NCI-H345 (cell line): ENCODE measurements around the gene DHRS2.
A peak's percentile ranks its signal among the peaks of the same experiment; 100 is the strongest.
"Not testable (repeated sequence)": the region's sequence is repeated elsewhere in the genome, so short reads cannot be mapped to it uniquely, and the experiment has no call there.

ENCODE experiments used
- DNase-seq: peaks from one replicate; lab custom pipeline; 2025; lab: John Stamatoyannopoulos, UW

Gene DHRS2

DNA sequence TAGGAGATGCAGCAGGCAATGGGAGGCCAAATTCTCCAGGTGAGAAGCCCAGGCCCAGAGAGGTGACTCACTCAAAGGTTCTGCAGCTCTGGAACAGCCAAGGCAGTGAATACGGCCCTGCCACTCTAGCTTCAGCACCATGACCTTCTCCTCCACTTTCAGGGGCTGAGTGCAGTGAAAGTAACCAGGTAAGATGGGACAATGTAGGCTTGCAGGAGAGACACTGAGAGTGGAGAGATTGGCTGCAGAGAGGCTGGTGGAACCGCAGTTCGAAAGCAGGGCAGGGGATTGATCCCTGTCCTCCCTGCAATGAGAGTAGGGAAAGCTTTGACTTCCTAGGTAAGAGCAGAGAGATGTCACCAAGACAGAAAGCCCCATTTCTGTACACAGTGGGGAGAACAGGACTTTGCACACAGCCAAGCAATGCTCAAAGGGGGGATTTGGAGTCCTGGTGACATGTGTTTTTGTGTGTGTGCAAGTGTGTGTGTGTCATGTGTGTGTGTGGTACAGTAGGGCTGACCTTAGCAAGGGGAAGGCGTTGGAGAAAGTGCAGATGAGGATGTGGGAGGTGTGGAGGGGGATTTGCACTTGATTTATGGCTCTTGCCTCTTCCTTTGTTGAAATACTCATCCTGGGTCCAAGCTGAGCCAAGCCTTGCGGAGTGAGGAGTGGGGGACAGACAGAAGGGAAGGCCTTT, 12.7 kb downstream of the DHRS2 start:
- DNase-seq = no peak

DNA sequence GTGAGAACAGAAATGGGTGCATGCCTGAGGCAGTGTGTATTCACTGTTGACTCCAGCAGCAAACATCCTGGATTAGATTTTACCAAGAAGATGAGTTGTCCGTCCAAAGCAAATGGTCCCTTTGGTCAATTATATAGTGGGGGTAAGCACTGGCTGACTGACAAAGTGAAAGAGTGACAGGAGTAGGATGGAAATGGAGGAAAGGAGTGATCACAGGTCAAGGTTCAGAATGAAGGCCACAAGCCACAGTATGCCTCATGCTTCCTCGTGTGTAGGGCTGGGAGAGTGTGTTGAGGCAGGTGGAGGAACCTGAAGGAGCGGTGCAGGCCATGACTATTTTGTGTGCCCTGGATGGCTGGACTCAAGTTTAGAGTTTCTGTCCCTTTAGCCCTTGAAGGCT, 14.3 kb downstream of the DHRS2 start:
- DNase-seq = no peak

DNA sequence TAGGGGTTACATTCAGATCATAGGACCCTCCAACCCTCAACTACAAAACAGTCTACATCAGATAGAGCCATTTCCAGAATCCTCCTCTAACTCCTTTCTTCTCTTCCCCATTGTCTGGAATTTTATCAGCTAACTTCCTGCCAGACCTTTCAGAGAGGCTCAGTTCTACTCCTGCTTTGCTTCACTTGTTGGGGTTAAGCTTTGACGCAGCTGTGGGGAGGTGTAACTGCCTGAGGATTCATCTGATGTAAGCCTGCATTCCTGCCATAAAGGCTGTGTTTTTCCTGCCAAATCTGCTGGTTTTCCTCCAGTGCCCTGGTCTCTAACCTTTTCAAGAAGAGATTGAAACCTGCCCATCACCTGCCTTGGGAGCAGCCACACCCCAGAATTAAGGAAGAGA, 16.9 kb downstream of the DHRS2 start:
- DNase-seq = no peak

DNA sequence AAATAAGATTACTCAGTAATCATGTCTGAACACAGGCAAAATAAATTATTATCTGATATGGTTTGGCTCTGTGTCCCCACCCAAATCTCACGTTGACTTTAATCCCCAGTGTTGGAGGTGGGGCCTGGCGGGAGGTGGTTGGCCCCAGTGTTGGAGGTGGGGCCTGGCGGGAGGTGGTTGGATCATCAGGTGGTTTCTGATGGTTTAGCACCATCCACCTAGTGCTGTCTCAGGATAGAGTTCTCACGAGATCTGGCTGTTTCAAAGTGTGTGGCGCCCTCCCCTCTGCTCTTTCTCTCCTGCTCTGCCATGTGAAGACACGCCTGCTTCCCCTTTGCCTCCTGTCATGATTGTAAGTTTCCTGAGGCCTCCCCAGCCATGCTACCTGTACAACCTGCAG, 18.1 kb downstream of the DHRS2 start:
- DNase-seq = no peak

DNA sequence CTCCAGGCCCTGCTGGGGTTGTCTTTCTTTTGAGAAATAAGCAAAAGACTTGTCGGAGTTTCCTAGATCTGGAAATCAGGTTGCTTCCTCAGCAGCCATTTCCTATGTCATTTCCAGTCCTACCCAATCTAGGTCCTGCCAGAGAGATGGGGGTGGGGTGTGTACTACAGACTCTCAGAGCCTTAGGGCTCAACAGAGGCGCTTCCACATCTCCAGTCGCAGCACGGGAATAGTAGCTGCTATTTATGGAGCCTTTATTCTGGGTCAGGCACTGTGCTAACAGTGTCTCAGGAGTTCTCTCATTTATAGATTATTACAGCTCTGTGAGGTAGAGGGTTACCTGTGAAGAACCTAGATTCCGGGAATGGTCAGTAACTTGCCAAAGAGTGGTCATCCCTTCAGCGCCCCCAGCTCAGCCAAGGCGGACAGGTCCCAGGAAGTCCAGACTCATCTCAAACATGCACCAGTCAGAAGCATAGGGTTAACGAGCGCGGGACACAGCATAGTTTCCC, 21.9 kb downstream of the DHRS2 start:
- no peak for DNase-seq

DNA sequence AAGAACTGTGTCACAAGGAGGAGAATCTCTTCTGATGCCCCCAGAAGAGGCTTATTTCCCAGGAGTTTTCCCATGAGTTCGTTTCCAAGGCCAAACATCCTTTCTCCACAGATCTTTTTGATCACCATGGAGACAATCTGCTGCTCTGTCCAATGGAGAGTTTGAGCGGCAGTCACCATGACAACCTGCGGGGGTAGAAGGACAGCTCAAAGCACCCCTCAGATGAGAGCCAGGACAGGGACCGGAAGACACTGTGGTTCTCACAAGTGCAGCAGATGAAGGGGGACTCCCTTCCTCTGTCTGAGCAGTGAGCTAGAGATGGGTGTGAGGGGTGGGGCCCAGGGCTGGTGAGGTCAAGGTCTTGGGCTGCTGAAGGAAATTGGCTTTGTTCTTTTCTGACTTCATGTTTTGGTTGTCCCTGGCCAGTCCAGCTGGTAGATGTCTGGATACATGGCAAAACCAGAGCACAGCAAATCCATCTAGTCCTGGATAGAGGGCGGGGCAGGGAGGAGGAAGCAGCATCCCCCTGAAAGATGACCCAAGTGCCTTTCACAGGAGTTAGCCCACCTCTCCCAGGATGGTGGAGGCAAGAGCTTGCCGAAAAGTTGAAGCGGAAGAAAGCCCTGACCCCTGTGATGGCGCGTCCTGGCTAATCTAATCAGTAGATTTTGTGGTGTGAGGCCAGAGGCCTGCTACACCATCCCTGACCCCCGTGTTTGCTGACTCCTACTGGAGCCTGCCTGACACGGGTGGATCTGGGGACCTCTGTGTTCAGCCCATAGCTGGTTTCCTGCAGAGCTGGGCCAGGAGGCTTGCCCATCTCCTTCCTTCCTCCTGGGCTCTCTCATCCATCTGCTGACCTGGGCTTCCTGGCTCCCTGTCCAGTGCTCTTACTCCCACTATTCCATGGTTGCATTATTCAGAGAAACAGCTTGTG, 24.4 kb downstream of the DHRS2 start:
- no peak for DNase-seq

DNA sequence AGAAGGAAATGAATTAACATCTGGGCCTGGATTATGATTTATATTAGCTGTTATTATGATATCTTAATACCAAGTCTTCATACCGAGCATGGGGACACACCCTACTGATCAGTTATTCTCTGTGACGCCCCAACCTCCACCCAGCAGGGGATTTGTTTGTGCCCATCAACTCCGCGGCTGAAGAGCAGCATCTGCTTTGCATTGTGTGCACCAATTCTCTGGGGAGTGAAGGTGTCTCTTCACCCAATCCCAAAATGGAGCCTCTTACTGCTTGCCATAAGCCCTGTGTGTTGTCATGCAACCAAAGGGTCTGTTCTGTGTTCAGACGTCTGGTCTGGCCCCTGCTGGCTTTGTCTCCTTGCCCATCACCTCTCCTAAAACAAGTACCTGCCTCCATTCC, 25.4 kb downstream of the DHRS2 start:
- peak; percentile 9 for DNase-seq

DNA sequence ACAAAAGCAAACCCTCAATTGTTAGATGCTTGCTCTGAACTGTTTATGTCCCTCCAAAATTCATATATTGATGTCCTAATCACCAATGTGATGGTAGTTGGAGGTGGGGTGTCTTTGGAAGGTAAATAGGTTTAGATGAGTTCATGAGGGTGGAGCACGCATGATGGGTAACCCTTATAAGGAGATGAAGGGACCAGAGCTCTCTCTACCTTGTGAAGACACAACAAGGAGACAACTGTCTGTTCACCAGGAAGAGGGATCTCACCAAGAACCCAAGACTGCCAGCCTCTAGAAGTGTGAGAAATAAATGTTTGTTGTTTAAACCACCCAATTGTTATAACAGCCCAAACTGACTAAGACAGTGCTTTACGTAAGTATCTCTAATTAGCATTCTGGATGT, 27.0 kb downstream of the DHRS2 start:
- no peak for DNase-seq

DNA sequence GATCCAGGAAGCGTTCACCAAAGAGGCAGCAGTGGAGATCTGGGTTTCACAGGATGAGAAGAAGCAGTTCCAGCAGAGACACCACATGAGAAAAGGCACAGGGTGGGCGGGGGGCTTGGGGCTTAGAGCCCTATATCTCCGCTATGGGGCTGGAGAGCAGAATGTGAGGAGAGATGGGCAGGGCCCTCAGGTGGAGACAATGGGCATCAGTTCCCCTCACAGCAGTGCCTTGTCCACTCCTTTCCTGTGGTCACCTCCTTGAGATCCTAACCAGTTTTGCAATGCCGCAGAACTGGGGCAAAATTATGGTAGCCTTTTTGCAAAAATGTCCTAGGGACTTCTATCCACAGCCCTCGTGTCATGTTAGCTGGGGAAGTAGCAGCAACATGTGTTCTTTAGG, 27.5 kb downstream of the DHRS2 start:
- no peak for DNase-seq

DNA sequence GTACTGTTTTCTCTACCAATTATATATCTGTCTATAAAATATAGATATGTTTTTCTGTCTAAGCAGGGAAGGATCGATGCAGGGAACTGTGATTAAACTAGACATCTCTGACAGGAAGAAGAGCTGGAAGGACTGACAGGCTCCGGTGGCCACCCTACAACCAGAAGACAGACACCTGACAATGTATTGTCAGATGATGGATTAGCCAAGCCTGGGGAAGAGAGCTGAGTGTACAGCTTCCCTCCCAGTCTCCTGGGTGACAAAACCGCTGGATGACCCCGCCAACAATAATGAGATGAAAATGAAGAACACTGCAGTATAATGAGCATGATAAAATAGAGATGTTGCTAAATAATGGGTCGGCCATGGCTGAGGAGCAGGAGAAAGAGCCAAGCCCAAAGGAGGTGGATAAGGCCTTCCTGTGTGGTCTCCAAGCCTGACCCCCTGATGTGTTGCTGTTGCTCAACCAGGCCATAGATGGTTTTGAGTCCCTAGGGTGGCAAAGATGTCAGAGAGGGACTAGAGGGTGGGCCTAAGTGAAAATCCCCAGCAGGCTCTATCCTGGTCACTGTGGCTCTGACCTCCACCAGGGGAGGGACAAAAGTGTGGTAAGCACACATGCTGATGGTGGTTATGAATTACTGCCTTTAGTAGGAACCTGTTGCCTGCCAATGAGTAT, 28.2 kb downstream of the DHRS2 start:
- DNase-seq = no peak

DNA sequence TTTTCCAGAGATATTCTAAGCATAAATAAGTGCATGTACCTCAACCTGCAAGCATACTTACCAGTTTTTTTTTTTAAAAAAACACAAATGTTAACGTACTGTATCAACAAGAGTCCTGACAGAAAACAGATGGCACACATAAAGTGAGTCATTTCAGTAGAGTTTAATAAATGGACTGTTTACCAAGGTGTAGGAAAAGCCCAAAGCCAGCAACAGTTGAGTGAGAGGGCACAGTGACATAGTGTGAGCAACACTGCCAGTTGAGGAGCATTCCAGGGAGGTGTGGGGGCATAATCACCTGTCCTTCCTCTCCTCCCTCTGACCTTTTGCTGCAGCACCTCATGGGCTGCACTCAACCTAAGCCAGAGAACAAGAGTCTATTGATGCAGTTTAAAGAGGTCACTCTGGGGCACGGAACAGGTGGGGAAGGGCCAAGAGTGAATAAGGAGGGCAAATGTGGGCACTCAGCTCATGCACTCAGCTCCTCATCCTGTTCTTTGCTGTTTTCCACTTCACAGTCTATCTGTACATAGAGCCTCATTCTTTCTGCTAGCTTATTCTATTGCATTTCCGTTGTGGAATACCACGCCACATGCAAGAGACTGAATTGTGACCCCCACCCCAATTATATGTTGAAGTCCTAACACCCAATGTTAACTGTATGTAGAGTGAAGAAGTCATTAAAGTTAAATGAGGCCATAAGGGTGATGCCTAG, 29.3 kb downstream of the DHRS2 start:
- no peak for DNase-seq

DNA sequence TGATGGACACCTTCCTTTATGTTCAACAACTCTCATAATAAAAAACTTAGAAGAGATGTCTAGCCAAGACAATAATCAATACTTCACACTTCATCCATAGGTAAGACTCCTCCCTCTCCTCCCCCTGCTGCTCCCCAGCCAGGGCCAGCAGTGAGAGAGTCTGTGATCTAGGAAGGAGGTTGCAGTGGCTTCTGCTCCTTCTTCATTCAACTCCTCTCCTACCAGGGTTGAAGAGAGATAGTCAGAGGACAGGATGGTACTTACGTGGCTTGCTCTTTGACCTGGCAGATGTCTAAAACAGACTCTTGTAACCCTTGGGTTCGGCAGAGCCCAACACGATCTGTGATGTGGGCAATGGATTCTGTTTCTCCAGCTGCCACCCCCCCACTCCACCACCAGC, 31.0 kb downstream of the DHRS2 start:
- no peak for DNase-seq

DNA sequence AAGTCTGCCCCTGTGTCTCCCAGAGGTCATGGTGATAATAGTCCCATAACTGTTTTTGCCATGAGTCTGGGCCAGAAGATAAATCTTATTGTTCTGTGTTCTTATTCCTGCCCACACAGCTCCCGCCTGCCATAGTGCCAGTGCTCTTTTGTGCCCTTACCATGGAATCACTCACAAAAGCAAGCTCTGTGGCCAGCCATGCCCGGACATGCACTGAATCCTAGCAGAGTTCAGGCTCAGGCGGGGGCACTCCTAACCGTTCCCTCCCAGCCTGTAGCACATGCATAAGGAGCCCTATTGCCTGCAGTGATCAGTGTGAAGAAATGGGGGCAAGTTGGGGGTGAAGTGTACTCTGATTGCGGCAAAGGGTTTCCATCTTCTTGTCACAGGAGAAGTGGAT, 33.3 kb downstream of the DHRS2 start:
- no peak for DNase-seq

DNA sequence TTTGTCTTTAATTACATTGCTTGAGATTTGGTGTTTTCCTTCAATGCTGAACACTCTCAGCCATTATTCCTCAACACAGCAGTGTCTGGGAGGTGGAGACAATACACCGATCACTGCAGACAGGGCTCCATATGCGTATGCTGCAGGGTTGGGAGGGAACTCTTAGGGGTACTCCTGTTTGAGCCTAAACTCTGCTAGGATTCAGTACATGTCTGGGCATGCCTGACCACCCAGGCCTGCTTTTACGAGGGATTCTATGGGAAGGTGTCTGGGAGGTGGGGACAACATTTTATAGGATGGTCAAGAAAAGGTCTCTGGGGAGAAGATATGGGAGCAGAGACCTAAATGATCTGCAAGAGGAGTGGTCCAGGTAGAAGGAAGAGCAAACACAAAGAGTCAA, 34.3 kb downstream of the DHRS2 start:
- DNase-seq = no peak

DNA sequence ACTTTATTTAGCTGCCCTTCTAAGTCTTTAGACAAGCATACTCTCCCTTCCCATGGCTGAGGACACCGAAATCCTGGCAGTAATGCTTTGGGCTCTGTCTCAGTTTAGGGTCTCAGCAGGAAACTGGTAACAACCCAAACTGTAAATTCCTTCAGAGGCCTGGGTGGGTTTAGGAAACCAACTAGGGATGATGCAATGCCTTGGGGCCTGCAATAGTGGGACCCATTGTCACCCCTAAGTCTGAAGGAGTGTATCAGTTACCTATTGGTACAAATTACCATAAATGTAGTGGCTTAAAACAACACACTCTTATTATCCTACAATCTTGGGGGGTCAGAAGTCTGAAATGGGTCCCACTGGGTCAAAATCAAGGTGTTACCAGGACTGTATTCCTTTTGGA, 36.0 kb downstream of the DHRS2 start:
- DNase-seq = no peak

DNA sequence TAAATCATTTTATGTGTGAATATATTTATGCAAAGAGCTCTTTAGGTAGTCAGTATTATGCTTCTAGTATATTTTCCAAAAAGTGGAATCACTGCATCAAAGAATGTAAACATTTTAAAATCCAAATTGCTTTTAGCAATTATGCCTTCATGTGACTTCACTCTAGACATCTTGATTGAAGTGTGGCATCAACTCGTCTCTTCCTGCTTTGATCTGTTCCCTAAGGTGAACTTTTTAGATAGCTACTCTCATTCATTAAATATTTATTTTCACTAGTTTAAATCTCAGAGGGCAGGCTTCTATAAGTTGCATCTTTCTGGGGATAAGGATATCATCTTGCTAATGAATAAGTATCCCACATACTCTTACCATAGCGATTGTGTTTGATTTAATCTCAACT, 39.2 kb downstream of the DHRS2 start:
- DNase-seq = no peak

DNA sequence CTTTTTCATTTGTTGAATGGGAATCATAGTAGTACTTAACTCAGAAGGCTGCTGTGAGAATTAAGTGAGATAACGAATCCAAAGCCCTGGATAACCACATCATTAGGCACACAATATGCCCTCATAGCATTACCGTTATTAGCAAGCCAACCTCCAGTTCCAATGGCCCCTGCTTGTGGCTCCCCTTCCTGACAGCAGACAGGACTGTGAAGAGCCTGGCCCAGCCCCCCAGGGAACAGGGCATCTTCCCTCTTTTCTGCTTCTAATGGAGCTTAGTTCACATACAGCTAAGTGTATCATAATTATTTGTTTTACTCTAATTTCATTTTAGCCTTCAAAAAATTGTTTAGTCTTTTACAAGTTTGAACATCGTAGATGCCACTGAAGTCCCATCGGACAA, 39.7 kb downstream of the DHRS2 start:
- no peak for DNase-seq

DNA sequence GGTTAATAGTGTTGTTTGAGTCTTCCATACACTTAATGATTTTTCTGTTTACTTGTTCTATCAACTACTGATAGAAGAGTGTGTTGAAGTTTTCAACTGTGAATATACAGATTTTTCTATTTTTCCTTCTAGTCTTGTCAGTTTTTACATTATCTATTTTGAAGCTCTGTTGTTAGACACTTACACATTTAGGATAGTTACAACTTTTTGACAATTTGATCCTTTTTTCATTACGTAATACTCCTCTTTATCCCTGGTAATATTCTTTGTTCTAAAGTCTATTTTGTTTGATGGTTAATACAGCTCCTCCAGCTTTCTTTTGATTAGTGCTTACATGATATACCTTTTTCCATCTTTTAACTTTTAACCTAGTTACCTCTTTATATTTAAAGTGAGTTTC, 45.2 kb downstream of the DHRS2 start:
- no peak for DNase-seq

DNA sequence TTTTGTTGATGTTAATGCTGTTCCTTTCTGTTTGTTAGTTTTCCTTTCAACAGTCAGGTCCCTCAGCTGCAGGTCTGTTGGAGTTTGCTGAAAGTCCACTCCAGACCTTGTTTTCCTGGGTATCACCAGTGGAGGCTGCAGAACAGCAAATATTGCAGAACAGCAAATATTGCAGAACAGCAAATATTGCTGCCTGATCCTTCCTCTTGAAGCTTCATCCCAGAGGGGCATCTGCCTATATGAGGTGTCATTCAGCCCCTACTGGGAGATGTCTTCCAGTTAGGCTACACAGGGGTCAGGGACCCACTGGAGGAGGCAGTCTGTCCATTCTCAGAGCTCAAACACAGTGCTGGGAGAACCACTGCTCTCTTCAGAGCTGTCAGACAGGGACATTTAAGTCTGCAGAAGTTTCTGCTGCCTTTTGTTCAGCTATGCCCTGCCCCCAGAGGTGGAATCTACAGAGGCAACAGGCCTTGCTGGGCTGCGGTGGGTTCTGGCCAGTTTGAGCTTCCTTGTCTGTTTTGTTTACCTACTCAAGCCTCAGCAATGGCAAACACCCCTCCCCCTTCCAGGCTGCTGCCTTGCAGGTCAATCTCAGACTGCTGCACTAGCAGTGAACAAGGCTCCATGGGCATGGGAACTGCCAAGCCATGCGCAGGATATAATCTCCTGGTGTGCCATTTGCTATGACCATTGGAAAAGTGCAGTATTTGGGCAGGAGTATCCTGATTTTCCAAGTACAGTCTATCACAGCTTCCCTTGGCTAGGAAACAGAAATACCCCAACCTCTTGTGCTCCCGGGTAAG, 53.7 kb downstream of the DHRS2 start:
- not testable (repeated sequence) for DNase-seq

DNA sequence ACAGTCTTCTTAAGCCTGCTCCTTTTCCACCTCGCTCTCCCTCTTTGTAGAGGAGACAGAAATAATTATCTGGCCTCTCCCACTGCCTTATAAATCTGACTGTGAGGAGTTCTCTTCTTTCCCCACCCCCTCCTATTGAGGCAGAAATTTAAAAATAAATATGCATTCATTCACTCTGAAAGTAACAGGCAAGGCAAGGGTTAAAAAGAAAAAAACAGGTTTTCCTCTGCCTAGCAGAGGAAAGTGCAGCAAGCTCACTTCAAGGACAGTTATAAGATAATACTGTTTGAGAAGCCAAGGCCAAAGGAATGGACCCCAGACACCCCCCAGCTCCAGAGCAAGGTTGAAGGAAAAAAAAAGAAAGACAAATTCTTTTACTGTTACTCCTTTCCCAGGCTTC, 56.3 kb downstream of the DHRS2 start:
- no peak for DNase-seq

DNA sequence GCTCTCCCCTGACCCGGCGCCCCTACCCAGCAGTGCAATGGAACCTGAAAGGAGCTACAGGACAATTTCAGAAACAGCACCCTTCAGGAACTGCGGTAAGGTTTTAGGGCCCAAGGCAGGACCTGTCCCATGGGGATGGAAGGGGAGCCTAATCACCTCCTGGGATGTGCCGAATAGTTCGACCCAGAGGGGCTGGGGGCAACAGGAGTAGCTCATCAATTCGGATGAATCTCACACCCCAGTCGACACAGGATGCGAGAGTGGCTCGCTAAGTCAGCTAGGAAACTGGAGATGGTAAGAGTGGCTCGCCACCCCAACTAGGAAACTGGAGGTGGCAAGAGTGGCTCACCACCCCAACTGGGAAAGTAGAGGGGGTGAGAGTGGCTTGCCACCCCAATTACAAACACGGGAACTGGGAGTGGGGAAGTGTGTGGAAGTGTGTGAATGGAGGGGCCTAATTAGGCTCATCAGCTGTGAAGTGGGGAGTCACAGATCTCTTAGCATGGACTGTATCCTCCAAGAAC, 57.1 kb downstream of the DHRS2 start:
- no peak for DNase-seq
